RCC 7860 (cell line): ENCODE data around the gene PPIL1.
A peak's percentile ranks its signal among the peaks of the same experiment; 100 is the strongest.

ENCODE experiments used
- DNase-seq: peaks from one replicate; pipeline ENCODE4 v3.0.0-alpha.2; 2015; ENCODE audit warnings: low spot score
- FAIRE-seq: peaks from 2 replicates; lab custom pipeline; 2012; peaks lifted over from hg19 to GRCh38; lab: Jason Lieb, UNC

PPIL1 gene

GRCh38 chr6:36837686-36838085 lies 36.9 kb downstream of the PPIL1 start:
- no peak for DNase-seq
- FAIRE-seq = no peak

GRCh38 chr6:36837022-36837339 lies 37.6 kb downstream of the PPIL1 start:
- DNase-seq = no peak
- FAIRE-seq = no peak

GRCh38 chr6:36836111-36837021 lies 38.2 kb downstream of the PPIL1 start:
- FAIRE-seq = no peak
- no peak for DNase-seq

- FAIRE-seq = no peak
- no peak for DNase-seq
These were observed 39.8 kb downstream of the PPIL1 start for GRCh38 chr6:36834576-36835341.

- FAIRE-seq (no peak), DNase-seq (no peak)
These were observed 41.3 kb downstream of the PPIL1 start for GRCh38 chr6:36833182-36833789.

GRCh38 chr6:36832313-36832712 lies 42.3 kb downstream of the PPIL1 start:
- FAIRE-seq (no peak), DNase-seq (no peak)

- no peak for DNase-seq
- FAIRE-seq = no peak
These were observed 44.0 kb downstream of the PPIL1 start for GRCh38 chr6:36830577-36830976.

GRCh38 chr6:36829919-36830544 lies 44.6 kb downstream of the PPIL1 start:
- no peak for FAIRE-seq
- no peak for DNase-seq

- FAIRE-seq = peak; percentile 70
- DNase-seq = peak; percentile 59
These were observed 47.1 kb downstream of the PPIL1 start for GRCh38 chr6:36827261-36828079.

GRCh38 chr6:36826520-36827227 lies 47.9 kb downstream of the PPIL1 start:
- FAIRE-seq (no peak), DNase-seq (no peak)

GRCh38 chr6:36825994-36826393 lies 48.6 kb downstream of the PPIL1 start:
- DNase-seq = no peak
- no peak for FAIRE-seq

- DNase-seq (no peak), FAIRE-seq (no peak)
These were observed 49.2 kb downstream of the PPIL1 start for GRCh38 chr6:36825452-36825851.

- no peak for FAIRE-seq
- no peak for DNase-seq
These were observed 50.4 kb downstream of the PPIL1 start for GRCh38 chr6:36824253-36824652.

GRCh38 chr6:36823421-36824096 lies 51.0 kb downstream of the PPIL1 start:
- no peak for FAIRE-seq
- DNase-seq = no peak

- no peak for FAIRE-seq
These were observed 51.9 kb downstream of the PPIL1 start for GRCh38 chr6:36822506-36823269.

GRCh38 chr6:36821581-36822335 lies 52.8 kb downstream of the PPIL1 start:
- DNase-seq = no peak
- no peak for FAIRE-seq

More at GRCh38 chr6:36822506-36823269, 51.9 kb downstream of the PPIL1 start:
- no peak for DNase-seq

GRCh38 chr6:36820700-36821580 lies 53.7 kb downstream of the PPIL1 start:
- DNase-seq (peak; percentile 45), FAIRE-seq (peak; percentile 30)
